IMR-90 (cell line): ENCODE data around the gene SLC37A1. TPM values are rescaled to one million over a fixed set of nuclear protein-coding genes. Genes with fewer than 3 reads are reported as not detected.

Experiments used
- ATAC-seq: fragments of 200-7000 bp; cut with Tn5 transposase; 2 replicates; pipeline ENCODE4 v1.9.1; 2020; ENCODE audit warnings: low read depth, mild to moderate bottlenecking, moderate library complexity
- BruUV-seq: library from RNA; stranded (reverse); fragments of 400-500 nt; replicated peaks from 2 replicates; lab custom pipeline; 2021; lab: Mats Ljungman, UMichigan
- CTCF ChIA-PET: fragments of 300-600 bp; formaldehyde crosslinking; extraction: SDS; loops from one replicate; lab custom pipeline; 2021; ENCODE audit warnings: antibody characterized with exemption; lab: Yijun Ruan, JAX
- POLR2A ChIA-PET: fragments of 300-600 bp; sonication (Branson Sonifier 250); formaldehyde crosslinking; loops from one replicate; lab custom pipeline; 2022; ENCODE audit warnings: antibody characterized with exemption; ENCODE audit not compliant: unreplicated experiment; lab: Charles Lee
- DNase-seq: peaks from one replicate; pipeline ENCODE4 v3.0.0; 2013
- H2AFZ ChIP-seq: replicated peaks from 2 replicates; pipeline ENCODE3; 2013; ENCODE audit warnings: low read length, mild to moderate bottlenecking; ENCODE audit not compliant: poor library complexity
- H2AK5ac ChIP-seq: 2 replicates; pipeline ENCODE4 v1.6.1; 2013; ENCODE audit warnings: low read depth, low read length, inconsistent platforms
- H2AK9ac ChIP-seq: replicated peaks from 2 replicates; pipeline ENCODE3; 2013; ENCODE audit warnings: mild to moderate bottlenecking, low read depth, low read length, moderate library complexity; ENCODE audit not compliant: poor library complexity
- H2BK120ac ChIP-seq: 2 replicates; pipeline ENCODE4 v1.6.1; 2013; ENCODE audit warnings: low read depth, low read length, inconsistent platforms
- H2BK15ac ChIP-seq: 3 replicates; pipeline ENCODE4 v1.6.1; 2013; ENCODE audit warnings: low read depth, low read length, inconsistent platforms
- H2BK20ac ChIP-seq: 2 replicates; pipeline ENCODE4 v1.6.1; 2013; ENCODE audit warnings: low read depth, mild to moderate bottlenecking, inconsistent platforms, low read length, moderate library complexity
- H2BK5ac ChIP-seq: 2 replicates; pipeline ENCODE4 v1.6.1; 2013; ENCODE audit warnings: mild to moderate bottlenecking, low read depth, low read length, inconsistent platforms; ENCODE audit not compliant: poor library complexity, severe bottlenecking
- H3K14ac ChIP-seq: replicated peaks from 2 replicates; pipeline ENCODE4 v1.6.1; 2013; ENCODE audit warnings: low read depth, low read length, inconsistent platforms
- H3K18ac ChIP-seq: 2 replicates; pipeline ENCODE4 v1.6.1; 2013; ENCODE audit warnings: low read depth, low read length, control low read depth
- H3K23ac ChIP-seq: 2 replicates; pipeline ENCODE4 v1.6.1; 2013; ENCODE audit warnings: low read depth, low read length, inconsistent platforms
- H3K27ac ChIP-seq: 2 replicates; pipeline ENCODE4 v1.5.1; 2013; ENCODE audit warnings: mild to moderate bottlenecking, control low read depth, low read length; ENCODE audit not compliant: insufficient read depth
- H3K27me3 ChIP-seq: 2 replicates; pipeline ENCODE4 v1.6.1; 2013; ENCODE audit warnings: low read length; ENCODE audit not compliant: control insufficient read depth, insufficient read depth
- H3K36me3 ChIP-seq: 2 replicates; pipeline ENCODE4 v1.6.1; 2013; ENCODE audit warnings: low read length, mixed read lengths; ENCODE audit not compliant: control insufficient read depth, insufficient read depth
- H3K4ac ChIP-seq: 2 replicates; pipeline ENCODE4 v1.6.1; 2013; ENCODE audit warnings: low read depth, low read length, inconsistent platforms
- H3K4me1 ChIP-seq: 2 replicates; pipeline ENCODE4 v1.6.1; 2013; ENCODE audit warnings: low read length, mixed read lengths; ENCODE audit not compliant: control insufficient read depth, insufficient read depth
- H3K4me2 ChIP-seq: 2 replicates; pipeline ENCODE4 v1.6.1; 2013; ENCODE audit warnings: low read depth, mild to moderate bottlenecking, control low read depth, low read length, moderate library complexity
- H3K4me3 ChIP-seq: 2 replicates; pipeline ENCODE4 v1.5.1; 2013; ENCODE audit warnings: low read depth, mild to moderate bottlenecking, control low read depth, low read length, moderate library complexity; ENCODE audit not compliant: insufficient read depth
- H3K56ac ChIP-seq: 2 replicates; pipeline ENCODE4 v1.6.1; 2013; ENCODE audit warnings: low read length, inconsistent platforms; ENCODE audit not compliant: insufficient read depth; ENCODE audit errors: extremely low read depth
- H3K79me1 ChIP-seq, 2 experiments: 2 replicates each; pipeline ENCODE4 v1.6.1; 2013; ENCODE audit warnings: low read length in 2 of 2, inconsistent platforms in 1 of 2, low read depth in 1 of 2
- H3K9ac ChIP-seq: 2 replicates; pipeline ENCODE4 v1.6.1; 2013; ENCODE audit warnings: low read depth, low read length, control low read depth
- H3K9me1 ChIP-seq: 2 replicates; pipeline ENCODE4 v1.6.1; 2013; ENCODE audit warnings: low read length, inconsistent platforms; ENCODE audit not compliant: insufficient read depth
- H3K9me3 ChIP-seq: 2 replicates; pipeline ENCODE4 v1.6.1; 2013; ENCODE audit warnings: low read length; ENCODE audit not compliant: control insufficient read depth, insufficient read depth
- H4K20me1 ChIP-seq: 2 replicates; pipeline ENCODE4 v1.6.1; 2013; ENCODE audit warnings: low read length, inconsistent platforms; ENCODE audit not compliant: insufficient read depth
- H4K5ac ChIP-seq: 2 replicates; pipeline ENCODE4 v1.6.1; 2013; ENCODE audit warnings: mild to moderate bottlenecking, low read depth, low read length, control low read depth
- H4K8ac ChIP-seq, 2 experiments: 2 replicates each; pipeline ENCODE4 v1.6.1; 2013; ENCODE audit warnings: low read depth in 2 of 2, low read length in 2 of 2, control low read depth in 1 of 2, inconsistent platforms in 1 of 2
- H4K91ac ChIP-seq: 2 replicates; pipeline ENCODE4 v1.6.1; 2013; ENCODE audit warnings: low read depth, low read length, inconsistent platforms; ENCODE audit not compliant: insufficient read depth
- BHLHE40 ChIP-seq: fragments of 150-350 bp; IDR thresholded peaks from 2 replicates; pipeline ENCODE4 v1.6.1; 2016; ENCODE audit warnings: mild to moderate bottlenecking, low read depth, low read length
- CEBPB ChIP-seq: IDR thresholded peaks from 2 replicates; pipeline ENCODE4 v1.6.1; 2012; ENCODE audit warnings: low read depth, low read length, improper control_type of control experiment
- CHD1 ChIP-seq: IDR thresholded peaks from 2 replicates; pipeline ENCODE4 v1.6.1; 2012; ENCODE audit warnings: low read depth, low read length, improper control_type of control experiment
- ELK1 ChIP-seq: fragments of 150-350 bp; IDR thresholded peaks from 2 replicates; pipeline ENCODE4 v1.6.1; 2016; ENCODE audit warnings: low read depth, mild to moderate bottlenecking, low read length, moderate library complexity, borderline replicate concordance
- FOS ChIP-seq: fragments of 150-350 bp; IDR thresholded peaks from 2 replicates; pipeline ENCODE4 v1.6.1; 2016; ENCODE audit warnings: low read depth, low read length
- MAFK ChIP-seq: IDR thresholded peaks from 2 replicates; pipeline ENCODE4 v1.6.1; 2012; ENCODE audit warnings: low read depth, low read length, improper control_type of control experiment
- MAZ ChIP-seq: IDR thresholded peaks from 2 replicates; pipeline ENCODE4 v1.6.1; 2012; ENCODE audit warnings: low read depth, mild to moderate bottlenecking, low read length, improper control_type of control experiment, moderate library complexity, borderline replicate concordance
- MXI1 ChIP-seq: IDR thresholded peaks from 2 replicates; pipeline ENCODE4 v1.6.1; 2012; ENCODE audit warnings: low read depth, mild to moderate bottlenecking, low read length, moderate library complexity, borderline replicate concordance
- POLR2A ChIP-seq: IDR thresholded peaks from 2 replicates; pipeline ENCODE4 v1.6.1; 2012; ENCODE audit warnings: mild to moderate bottlenecking, low read depth, low read length
- RAD21 ChIP-seq: IDR thresholded peaks from 2 replicates; pipeline ENCODE4 v1.6.1; 2012; ENCODE audit warnings: low read length, improper control_type of control experiment
- RCOR1 ChIP-seq: IDR thresholded peaks from 2 replicates; pipeline ENCODE4 v1.6.1; 2012; ENCODE audit warnings: mild to moderate bottlenecking, low read length, improper control_type of control experiment; ENCODE audit not compliant: insufficient replicate concordance
- SMC3 ChIP-seq: fragments of 150-350 bp; IDR thresholded peaks from 2 replicates; pipeline ENCODE4 v1.6.1; 2016; ENCODE audit warnings: low read depth, mild to moderate bottlenecking, antibody characterized with exemption, low read length, moderate library complexity
- USF2 ChIP-seq: fragments of 150-350 bp; IDR thresholded peaks from 2 replicates; pipeline ENCODE4 v1.6.1; 2017; ENCODE audit warnings: mild to moderate bottlenecking, antibody characterized with exemption, low read length, low read depth
- WGBS, 2 experiments: methylation state at CpG; one replicate each; pipeline versions ENCODE4 v1.1.5 to v1.1.7; 2013; ENCODE audit warnings: missing lambda C conversion rate in 2 of 2; ENCODE audit not compliant: insufficient read length in 1 of 2; ENCODE audit errors: extremely low coverage in 2 of 2; 5-methylcytosine and 5-hydroxymethylcytosine counted together
- dilution Hi-C: fragments of 300-500 bp; cut with HindIII; formaldehyde crosslinking; loops from one replicate; pipeline ENCODE4 v1.14.3; 2018; ENCODE audit warnings: low sequenced_read_pairs; ENCODE audit not compliant: unreplicated experiment
- in situ Hi-C: fragments of 300-500 bp; cut with MboI; formaldehyde crosslinking; loops from 3 replicates; pipeline ENCODE4 v1.14.3; 2019; ENCODE audit warnings: low sequenced_read_pairs, inconsistent platforms, mixed read lengths
- intact Hi-C: fragments of 100-400 bp; cut with micrococcal nuclease; formaldehyde crosslinking; loops from 2 replicates; pipeline ENCODE4 v1.10.0; 2022
- polyA plus RNA-seq, 3 experiments: library from polyadenylated mRNA; depleted of rRNA; stranded (reverse); fragments of >200 nt; gene quantifications; 2 replicates each; pipeline ENCODE4 v1.2.3, GENCODE V29; 2012; ENCODE audit warnings: low replicate concordance in 1 of 3
- total RNA-seq: library from RNA; depleted of rRNA; stranded (reverse); fragments of >200 nt; gene quantifications from 2 replicates; pipeline ENCODE4 v1.2.3, GENCODE V29; 2012

The SLC37A1 gene
- total and polyA plus RNA-seq, 2 of the 4 experiments (the other 2 are of a cell fraction) = 0.36 to 0.48 TPM

- H2BK20ac ChIP-seq = no peak overlapping the region
- no peak overlapping the region for H2BK15ac ChIP-seq
- no peaks in the 10 kb centered on the region for H3K4me1 ChIP-seq
- ChIA-PET CTCF (interaction anchor here (0.6 kb wide), 1 partner anchor 338 kb away, joined by 4 read pairs; no protein-coding TSS in a partner anchor), POLR2A (no interaction called here)
- H2AFZ ChIP-seq = no peak overlapping the region
- H3K4me2 ChIP-seq = no peak overlapping the region
- dilution Hi-C loops (no loop called here), in situ Hi-C loops (no loop called here), intact Hi-C loops (no loop called here)
- no peak overlapping the region for H2AK9ac ChIP-seq
- no peaks in the 10 kb centered on the region for H3K9me1 ChIP-seq
- no peak overlapping the region for H2AK5ac ChIP-seq
- no peak overlapping the region for H4K91ac ChIP-seq
- H3K9ac ChIP-seq = no peak overlapping the region
- no peak overlapping the region for H2BK5ac ChIP-seq
- H3K4me3 ChIP-seq = no peak overlapping the region
- no peak overlapping the region for H3K14ac ChIP-seq
- TF ChIP-seq SMC3 (no peak), ELK1 (no peak), RCOR1 (no peak), RAD21 (no peak), CEBPB (no peak), CHD1 (no peak), FOS (no peak), BHLHE40 (no peak), MAFK (no peak), MXI1 (no peak), POLR2A (no peak), MAZ (no peak), USF2 (no peak)
- H3K27me3 ChIP-seq = peaks cover 6% of the 10 kb centered on the region; the same call in 1 of the 2 replicates
- H3K23ac ChIP-seq = no peak overlapping the region
- WGBS, 2 experiments = 74% methylated on average over 7 of the region's 14 CpGs; no CpG with 5 or more reads in 1 of the 2 experiments
- H3K36me3 ChIP-seq = no peaks in the 10 kb centered on the region
- no TSS peak for BruUV-seq
- H4K8ac ChIP-seq = no peak overlapping the region
- H3K56ac ChIP-seq = no peak overlapping the region
- no peak overlapping the region for H2BK120ac ChIP-seq
- H3K4ac ChIP-seq = no peak overlapping the region
- H3K18ac ChIP-seq = no peak overlapping the region
- no peaks in the 10 kb centered on the region for H3K79me1 ChIP-seq
- ATAC-seq = no peak
- H3K27ac ChIP-seq = no peak overlapping the region
- no peaks in the 10 kb centered on the region for H3K9me3 ChIP-seq
- H4K20me1 ChIP-seq = no peaks in the 10 kb centered on the region
- no peak overlapping the region for H4K5ac ChIP-seq
- no peak for DNase-seq
These were observed 32.8 kb downstream of the SLC37A1 start for GRCh38 chr21:42546433-42546832.
